ENCODE measurements around the gene NRIP1. TPM values are rescaled to one million over a fixed set of nuclear protein-coding genes. Genes with fewer than 3 reads are reported as not detected.

Gene NRIP1
- total RNA-seq, 1 experiment from 2014 or later: 10.4 TPM

- DNase-seq: no peak
- peak overlapping the region in 1 of 3 experiments; percentile 11; a peak in 1 of 7 replicates for H3K27ac Mint-ChIP-seq
- Histone ChIP-seq H3K9ac (ENCODE audit: extremely low read depth, insufficient read length, low read length) (no peak overlapping the region), H3K4me2 (ENCODE audit: insufficient read depth, insufficient read length, low read length) (no peak overlapping the region), H2BK5ac (ENCODE audit: insufficient read length, low read length) (no peak overlapping the region), H3K56ac (ENCODE audit: insufficient read length, low read depth, low read length) (no peak overlapping the region), H4K20me1 (ENCODE audit: control insufficient read depth, insufficient read depth, insufficient read length) (no peaks in the 10 kb centered on the region), H2BK120ac (ENCODE audit: low read depth, low read length, poor library complexity, severe bottlenecking) (no peak overlapping the region), H3K23ac (ENCODE audit: insufficient read length, low read depth, low read length) (no peak overlapping the region), H2BK15ac (ENCODE audit: low read depth, low read length) (no peak overlapping the region), H2AFZ (ENCODE audit: low read length) (no peak overlapping the region), H3T11ph (ENCODE audit: low read length) (no peak overlapping the region), H3K18ac (ENCODE audit: insufficient read length, low read depth, low read length) (no peak overlapping the region), H3K9me3 (ENCODE audit: control insufficient read depth, low read depth, low read length) (no peaks in the 10 kb centered on the region), H3K23me2 (ENCODE audit: insufficient read length, low read depth, low read length, poor library complexity, severe bottlenecking) (no peaks in the 10 kb centered on the region), H3K4me1 (ENCODE audit: insufficient read depth, low read length) (peaks cover 6% of the 10 kb centered on the region), H3K14ac (ENCODE audit: insufficient read depth, low read length) (no peak overlapping the region), H3K27ac (ENCODE audit: insufficient read length, low read depth, low read length) (no peak overlapping the region), H2AK5ac (ENCODE audit: insufficient read length, low read length) (no peak overlapping the region), H2BK20ac (ENCODE audit: low read depth, low read length, poor library complexity, severe bottlenecking) (no peak overlapping the region), H4K91ac (ENCODE audit: insufficient read length, low read depth, low read length) (no peak overlapping the region), H3K27me3 (ENCODE audit: insufficient read depth, low read length) (no peaks in the 10 kb centered on the region), H3K79me2 (ENCODE audit: insufficient read depth, low read length) (peaks cover 2% of the 10 kb centered on the region; the same call in 1 of the 2 replicates), H4K5ac (ENCODE audit: insufficient read length, low read depth, low read length) (no peak overlapping the region), H3K4ac (ENCODE audit: low read depth, low read length) (no peak overlapping the region), H4K8ac (replicated peaks; ENCODE audit: insufficient read length, low read depth, low read length) (no peak overlapping the region), H2BK12ac (ENCODE audit: insufficient read length, low read depth, low read length) (no peak overlapping the region), H3K79me1 (ENCODE audit: insufficient read depth, low read depth, low read length, poor library complexity, severe bottlenecking) (peaks cover 6% of the 10 kb centered on the region)
- H3K36me3 Mint-ChIP-seq (ENCODE audit: insufficient read depth in 1 of 3, low read depth in 3 of 3): peaks cover 0 to 1% (median 0%) of the 10 kb centered on the region in 3 experiments; a peak in 1 of 7 replicates
- peaks cover 40 to 48% of the 10 kb centered on the region in 2 experiments for H3K4me1 Mint-ChIP-seq
- peaks cover 0 to 1% of the 10 kb centered on the region in 2 experiments; a peak in 1 of 5 replicates for H3K9me3 Mint-ChIP-seq
- no CpG with 5 or more reads among the region's 4 CpGs for WGBS (ENCODE audit: extremely low coverage, insufficient read length, low lambda C conversion rate)
- TF ChIP-seq, protein P1, sequence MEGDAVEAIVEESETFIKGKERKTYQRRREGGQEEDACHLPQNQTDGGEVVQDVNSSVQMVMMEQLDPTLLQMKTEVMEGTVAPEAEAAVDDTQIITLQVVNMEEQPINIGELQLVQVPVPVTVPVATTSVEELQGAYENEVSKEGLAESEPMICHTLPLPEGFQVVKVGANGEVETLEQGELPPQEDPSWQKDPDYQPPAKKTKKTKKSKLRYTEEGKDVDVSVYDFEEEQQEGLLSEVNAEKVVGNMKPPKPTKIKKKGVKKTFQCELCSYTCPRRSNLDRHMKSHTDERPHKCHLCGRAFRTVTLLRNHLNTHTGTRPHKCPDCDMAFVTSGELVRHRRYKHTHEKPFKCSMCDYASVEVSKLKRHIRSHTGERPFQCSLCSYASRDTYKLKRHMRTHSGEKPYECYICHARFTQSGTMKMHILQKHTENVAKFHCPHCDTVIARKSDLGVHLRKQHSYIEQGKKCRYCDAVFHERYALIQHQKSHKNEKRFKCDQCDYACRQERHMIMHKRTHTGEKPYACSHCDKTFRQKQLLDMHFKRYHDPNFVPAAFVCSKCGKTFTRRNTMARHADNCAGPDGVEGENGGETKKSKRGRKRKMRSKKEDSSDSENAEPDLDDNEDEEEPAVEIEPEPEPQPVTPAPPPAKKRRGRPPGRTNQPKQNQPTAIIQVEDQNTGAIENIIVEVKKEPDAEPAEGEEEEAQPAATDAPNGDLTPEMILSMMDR (conservative IDR thresholded peaks at IDR 0.05): no peak
- no peaks in the 10 kb centered on the region for H3K27me3 Mint-ChIP-seq (ENCODE audit: low read depth)
- no peak overlapping the region for H3K4me3 Mint-ChIP-seq
Observed at GRCh38 chr21:15052459-15052763, 12.4 kb downstream of the NRIP1 start.
